NCI-H1092 treated with DMSO at 0.1 percent for 48 hours (cell line): Measurements from ENCODE around the gene C1QTNF6.
A peak's percentile ranks its signal among the peaks of the same experiment; 100 is the strongest.
"Not testable (repeated sequence)": the region's sequence is repeated elsewhere in the genome, so short reads cannot be mapped to it uniquely, and the experiment has no call there.

Experiments
- DNase-seq: peaks from one replicate; lab custom pipeline; 2025; lab: John Stamatoyannopoulos, UW

Gene C1QTNF6

GRCh38 chr22:37187891-37188761, at the start of gene C1QTNF6:
C1QTNF6 (minus strand) TSS chr22:37188247; CDS start chr22:37188213, 34 bp downstream.
- DNase-seq, result no peak

- no peak for DNase-seq
Observed at GRCh38 chr22:37235897-37236607, 48.0 kb upstream of the C1QTNF6 start.

GRCh38 chr22:37234736-37235711, 47.0 kb upstream of the C1QTNF6 start:
- DNase-seq, result no peak

GRCh38 chr22:37233751-37234631, 45.9 kb upstream of the C1QTNF6 start:
- no peak for DNase-seq

- DNase-seq, result not testable (repeated sequence)
Observed at GRCh38 chr22:37233371-37233750, 45.3 kb upstream of the C1QTNF6 start.

- no peak for DNase-seq
Observed at GRCh38 chr22:37232140-37232998, 44.3 kb upstream of the C1QTNF6 start.

- DNase-seq, result no peak
Observed at GRCh38 chr22:37231406-37232139, 43.5 kb upstream of the C1QTNF6 start.

GRCh38 chr22:37230673-37231405, 42.8 kb upstream of the C1QTNF6 start:
- no peak for DNase-seq

GRCh38 chr22:37229805-37230672, 42.0 kb upstream of the C1QTNF6 start:
- no peak for DNase-seq

- no peak for DNase-seq
Observed at GRCh38 chr22:37229012-37229804, 41.2 kb upstream of the C1QTNF6 start.

GRCh38 chr22:37228106-37229011, 40.3 kb upstream of the C1QTNF6 start:
- DNase-seq, result no peak

GRCh38 chr22:37226514-37226913, 38.5 kb upstream of the C1QTNF6 start:
- DNase-seq, result no peak

GRCh38 chr22:37226087-37226486, 38.0 kb upstream of the C1QTNF6 start:
- DNase-seq, result no peak

- DNase-seq, result peak; percentile 5
Observed at GRCh38 chr22:37225481-37225880, 37.4 kb upstream of the C1QTNF6 start.

- no peak for DNase-seq
Observed at GRCh38 chr22:37224757-37225420, 36.8 kb upstream of the C1QTNF6 start.
